GM12892 (cell line): ENCODE measurements around the gene PRLR.

ENCODE experiments used
- POLR2A ChIP-seq: IDR thresholded peaks from 2 replicates; pipeline ENCODE4 v1.6.1; 2011; ENCODE audit warnings: low read depth, low read length, control low read depth
- POLR2AphosphoS5 ChIP-seq: IDR thresholded peaks from 2 replicates; pipeline ENCODE4 v1.6.1; 2011; ENCODE audit warnings: low read depth, low read length, control low read depth

DNA sequence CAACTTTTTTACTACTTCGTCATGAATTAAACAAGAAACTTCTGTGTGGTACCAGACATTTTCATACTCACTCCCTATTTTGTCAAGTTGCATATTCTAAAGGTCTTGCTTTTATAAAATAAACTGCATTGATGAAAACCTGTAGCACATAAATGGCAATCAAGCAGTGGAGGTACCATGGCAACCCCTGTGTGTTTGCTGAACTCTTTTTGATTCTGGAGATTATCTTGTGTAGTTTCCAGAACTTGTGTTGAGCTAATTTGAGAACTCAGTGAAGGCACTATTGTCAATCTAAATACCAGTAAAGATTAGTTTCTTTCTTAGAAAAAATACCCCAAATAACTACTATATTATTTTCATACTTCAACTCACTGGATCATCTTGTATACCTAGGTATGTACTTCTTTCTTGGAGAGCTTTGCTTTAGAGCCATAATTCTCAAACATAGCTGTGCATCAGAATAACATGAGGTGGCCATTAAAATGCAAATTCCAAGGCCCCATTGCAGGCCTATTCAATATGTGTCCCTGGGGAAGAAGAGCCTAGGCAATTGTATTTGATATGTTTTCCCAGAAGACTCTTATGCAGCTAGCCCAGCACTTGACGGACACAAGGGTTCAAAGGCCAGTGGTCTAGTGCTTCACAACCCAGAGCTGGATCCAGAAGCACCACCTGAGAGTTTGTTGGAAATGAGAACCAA lies 9.8 kb upstream of the PRLR start:
- TF ChIP-seq POLR2A (no peak), POLR2AphosphoS5 (no peak)
